GM19025 (cell line): ENCODE results near the gene RHBDF2.
"Not testable (repeated sequence)": the region's sequence is repeated elsewhere in the genome, so short reads cannot be mapped to it uniquely, and the experiment has no call there.

Source experiments
- ATAC-seq: cut with Tn5 transposase; IDR thresholded peaks from one replicate; pipeline ENCODE4 v1.9.1; 2021; ENCODE audit warnings: mild to moderate bottlenecking, low read depth, moderate library complexity; ENCODE audit not compliant: unreplicated experiment

Gene RHBDF2

DNA sequence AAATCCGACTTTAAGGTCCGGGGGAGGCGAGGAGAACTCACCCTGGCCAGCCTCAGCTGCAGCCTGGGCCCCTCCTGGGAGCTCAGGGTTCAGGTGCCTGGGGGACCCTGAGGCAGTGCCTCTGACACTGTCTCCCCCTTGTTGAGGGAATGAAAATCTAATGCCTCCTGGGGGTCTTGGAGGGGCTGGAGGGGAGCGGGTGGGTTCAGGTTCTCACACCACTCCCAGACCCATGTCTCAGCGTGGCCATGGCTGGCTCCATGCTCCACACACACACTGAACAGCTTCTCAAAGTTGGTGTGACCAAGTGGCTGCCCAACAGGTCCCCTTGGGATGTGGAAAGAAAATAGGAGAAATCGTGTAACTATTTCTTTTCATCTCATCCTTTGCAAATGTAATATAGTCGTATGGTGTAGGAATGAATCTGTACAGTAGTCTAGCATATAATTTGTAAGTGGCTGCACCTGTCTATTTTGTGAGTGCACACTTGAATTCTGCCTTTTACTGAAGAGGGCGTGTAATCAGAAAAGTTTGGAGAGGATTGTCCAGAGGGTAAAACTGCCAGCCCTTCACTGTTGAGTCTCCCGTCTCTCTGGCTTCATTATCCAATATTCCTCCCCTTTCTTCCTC, 37.8 kb upstream of the RHBDF2 start:
- no peak for ATAC-seq

GRCh38 chr17:76538281-76538931, 37.2 kb upstream of the RHBDF2 start:
- ATAC-seq: no peak

GRCh38 chr17:76537578-76538280, 36.5 kb upstream of the RHBDF2 start, which contains the start of gene CYGB:
Gene CYGB (minus strand): TSS chr17:76537709. CDS start chr17:76537542, 167 bp downstream.
- no peak for ATAC-seq

GRCh38 chr17:76537288-76537577, 36.0 kb upstream of the RHBDF2 start:
- no peak for ATAC-seq

- no peak for ATAC-seq
These were observed 35.5 kb upstream of the RHBDF2 start for GRCh38 chr17:76536511-76537287.

- no peak for ATAC-seq
These were observed 34.7 kb upstream of the RHBDF2 start for GRCh38 chr17:76535788-76536510.

DNA sequence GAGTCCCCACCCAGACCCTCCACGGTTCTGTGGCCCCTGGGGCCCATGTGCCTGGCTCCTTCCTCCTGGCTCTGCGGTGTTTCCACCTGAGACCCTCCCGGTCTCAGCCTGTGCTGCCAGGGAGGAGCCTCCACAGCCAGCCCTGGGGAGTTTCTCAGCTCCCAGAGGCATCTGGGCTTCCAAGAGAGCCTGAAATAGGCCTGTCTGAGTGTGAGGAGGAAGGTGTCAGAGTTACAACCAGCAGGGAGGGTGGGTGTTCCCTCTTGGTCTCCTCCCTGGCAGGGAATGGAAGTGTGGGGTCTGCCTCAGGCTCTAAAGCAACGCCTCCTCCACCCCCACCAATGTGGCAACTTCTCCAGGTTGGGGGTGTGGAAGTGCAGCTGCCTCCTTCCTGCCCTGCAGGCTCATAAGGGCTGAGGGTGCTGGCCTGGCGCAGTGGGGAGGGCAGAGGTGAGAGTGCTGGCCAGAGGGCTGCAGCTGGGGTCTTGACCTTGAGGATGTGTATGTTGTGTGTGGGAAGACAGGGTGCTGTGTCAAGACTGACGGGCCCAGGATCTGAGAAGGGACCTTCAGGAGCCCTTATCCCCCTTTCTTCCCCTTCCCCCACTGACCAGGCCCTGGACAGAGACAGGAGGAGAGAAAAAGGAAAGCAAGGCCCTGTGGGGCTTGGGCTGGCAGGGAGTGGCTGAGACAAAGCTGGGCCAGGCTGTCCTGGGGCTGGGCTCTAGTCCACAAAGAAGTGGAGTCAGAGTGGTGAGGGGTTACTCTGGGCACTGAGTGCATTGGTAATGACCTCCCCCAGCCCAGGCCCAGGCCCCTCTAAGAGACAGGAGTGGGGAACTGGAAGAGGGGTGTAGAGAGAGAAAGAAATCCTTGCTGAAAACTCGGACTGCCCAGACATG, 33.9 kb upstream of the RHBDF2 start:
- ATAC-seq: no peak

GRCh38 chr17:76533640-76534359, 32.6 kb upstream of the RHBDF2 start:
- not testable (repeated sequence) for ATAC-seq

DNA sequence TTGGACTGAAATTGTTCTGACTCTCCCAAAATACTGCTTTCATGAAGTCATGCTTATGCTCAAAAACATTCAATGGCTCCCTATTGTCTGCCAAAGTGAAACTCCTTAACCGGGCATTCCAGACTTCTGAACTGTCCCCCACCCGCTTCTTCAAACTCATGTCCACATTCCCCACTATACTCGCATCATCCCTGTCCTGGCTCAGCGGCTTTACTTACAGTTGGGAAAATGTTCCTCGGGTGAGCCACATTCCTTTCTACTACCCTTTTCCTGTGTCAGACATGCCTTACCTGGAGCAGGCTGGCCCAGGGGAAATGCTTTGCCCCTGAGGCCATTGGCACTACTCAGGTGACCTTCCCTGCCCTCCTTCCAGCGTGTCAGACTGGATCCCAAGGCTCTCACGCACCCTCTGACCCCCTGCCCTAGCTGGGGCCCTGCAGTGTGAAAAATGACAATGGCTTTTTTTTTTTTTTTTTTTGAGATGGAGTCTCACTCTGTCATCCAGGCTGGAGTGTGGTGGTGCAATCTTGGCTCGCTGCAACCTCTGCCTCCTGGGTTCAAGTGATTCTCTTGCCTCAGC, 30.9 kb upstream of the RHBDF2 start:
- no peak for ATAC-seq

DNA sequence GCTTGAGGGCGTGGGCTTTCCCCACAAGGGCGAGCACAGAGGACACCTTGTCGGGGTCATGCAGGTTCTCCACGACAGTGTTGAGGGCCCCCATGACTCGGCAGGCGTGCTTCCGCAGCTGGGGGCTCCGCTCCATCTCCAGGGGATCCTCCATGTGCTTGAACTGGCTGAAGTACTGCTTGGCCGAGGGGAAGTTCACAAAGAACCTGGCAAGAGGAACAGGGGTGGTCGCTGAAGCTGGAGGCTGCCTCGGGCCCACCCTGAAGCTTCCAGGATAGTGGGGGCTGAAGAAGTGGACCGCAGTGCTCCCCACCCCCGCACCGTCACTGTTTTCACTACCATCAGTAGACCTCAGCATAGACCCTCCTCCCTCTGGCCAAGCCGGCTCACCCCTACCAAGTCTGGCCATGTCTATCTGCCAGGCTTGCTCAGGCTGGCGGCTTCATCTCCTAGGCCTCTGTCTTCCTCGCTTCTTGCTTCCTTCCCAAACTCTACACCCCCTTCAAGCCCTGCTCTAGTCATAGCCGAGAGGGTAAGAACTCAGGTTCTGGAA, 30.3 kb upstream of the RHBDF2 start:
- no peak for ATAC-seq

GRCh38 chr17:76530811-76531485, 29.7 kb upstream of the RHBDF2 start:
- no peak for ATAC-seq

DNA sequence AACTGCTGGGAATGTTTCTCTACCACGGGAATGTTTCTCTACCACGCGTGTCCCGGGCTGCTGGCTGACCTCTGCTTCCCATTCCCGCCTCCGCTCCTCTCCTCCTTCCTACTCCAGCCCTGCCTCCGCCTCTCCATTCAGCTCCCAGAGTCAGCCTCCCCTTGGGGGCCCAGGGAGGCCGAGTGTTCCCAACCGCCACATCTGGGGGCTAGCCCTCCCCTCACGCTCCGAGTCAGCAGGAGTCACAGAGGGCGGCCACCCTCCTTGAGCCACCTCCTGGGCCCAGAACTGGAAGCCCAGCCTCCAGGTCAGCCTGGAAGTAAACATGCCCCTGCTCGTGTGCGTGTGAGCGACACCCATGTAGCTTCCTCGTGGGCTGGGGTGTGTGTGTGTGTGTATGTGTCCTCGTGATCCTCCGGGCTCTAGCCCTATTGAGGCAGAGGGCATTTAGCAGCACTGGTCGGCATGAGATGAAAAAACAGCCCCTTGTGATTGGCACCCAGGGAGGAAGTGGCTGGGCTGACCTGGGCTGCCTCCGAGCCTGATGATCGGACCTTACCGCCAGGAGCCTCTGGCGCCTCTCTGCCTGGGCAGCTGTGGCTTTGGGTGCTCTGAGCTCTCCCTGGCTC, 29.0 kb upstream of the RHBDF2 start:
- no peak for ATAC-seq

GRCh38 chr17:76529224-76530094, 28.2 kb upstream of the RHBDF2 start:
- ATAC-seq: no peak

DNA sequence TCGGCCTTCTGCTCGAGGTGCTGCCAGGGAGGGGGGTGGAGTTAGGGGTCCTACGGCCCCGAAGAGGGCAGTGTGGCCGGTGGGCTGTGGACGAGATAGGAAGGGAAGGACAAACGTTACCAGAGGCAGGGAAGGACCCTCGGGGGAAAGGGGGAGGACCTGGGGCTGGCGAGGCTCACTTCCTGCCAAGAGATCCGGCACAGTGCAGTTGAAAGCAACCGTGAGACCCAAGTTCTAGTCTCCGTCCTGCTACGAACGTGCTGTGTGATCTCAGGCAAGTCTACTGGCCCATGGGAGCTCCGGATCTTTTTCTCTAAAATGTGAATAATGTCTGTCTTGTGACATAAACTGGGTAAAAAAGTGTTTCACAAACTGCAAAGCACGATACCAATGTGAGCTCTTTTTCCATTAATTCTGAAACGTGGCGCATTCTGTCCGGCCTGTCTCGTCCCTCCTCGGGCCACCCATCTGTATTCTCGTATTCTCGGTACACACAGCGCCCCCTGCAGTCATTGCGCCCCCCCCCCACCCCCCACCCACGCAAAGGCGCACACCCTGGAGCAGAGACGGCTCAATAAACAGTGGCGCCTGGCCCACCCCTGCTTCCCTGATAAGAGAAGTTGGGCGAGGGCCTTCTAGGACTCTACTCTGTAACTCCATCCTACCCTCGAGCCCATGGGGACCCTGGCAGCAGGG, 27.5 kb upstream of the RHBDF2 start:
- ATAC-seq: no peak

GRCh38 chr17:76528156-76528527, 26.9 kb upstream of the RHBDF2 start:
- ATAC-seq: no peak
